G401.6 (cell line): ENCODE measurements around the gene BRD7.

Experiments used
- FAIRE-seq: peaks from 2 replicates; lab custom pipeline; 2012; peaks lifted over from hg19 to GRCh38; lab: Jason Lieb, UNC

Gene BRD7

DNA sequence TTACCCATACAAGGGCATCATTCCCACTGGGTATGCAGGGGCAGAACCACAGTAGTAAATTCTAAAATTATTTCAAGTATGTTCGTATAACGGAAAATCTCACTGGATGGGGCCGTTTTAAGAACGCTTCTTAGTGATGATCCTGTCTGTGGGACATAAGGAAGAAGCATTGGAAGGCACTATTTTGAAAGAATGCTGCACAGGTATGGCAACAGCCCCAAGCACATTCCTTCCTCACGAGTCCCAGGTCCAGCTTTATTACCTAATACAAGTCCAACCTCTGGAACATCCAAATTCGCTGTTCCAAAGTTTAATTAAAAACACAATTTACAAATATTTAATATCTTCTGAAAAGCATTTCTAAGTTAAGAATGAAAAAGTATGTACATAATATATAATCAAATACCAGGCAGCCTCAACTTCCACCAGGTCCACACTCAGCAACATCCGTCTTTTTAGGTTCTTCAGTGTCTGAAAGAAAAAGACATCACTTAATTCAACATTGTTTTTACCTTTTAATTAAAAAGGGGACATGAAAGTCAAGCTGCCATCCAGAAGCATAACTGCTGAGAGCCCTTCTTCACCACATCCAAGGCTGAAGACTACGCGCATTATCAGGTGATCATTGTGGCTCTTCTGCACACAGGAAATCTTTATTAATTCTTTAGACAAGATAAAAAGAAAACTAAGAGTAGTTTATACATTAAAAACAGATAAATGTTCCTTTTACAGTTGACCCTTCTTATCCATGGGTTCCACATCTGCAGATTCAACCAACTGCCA, 49.8 kb downstream of the BRD7 start:
- no peak for FAIRE-seq

DNA sequence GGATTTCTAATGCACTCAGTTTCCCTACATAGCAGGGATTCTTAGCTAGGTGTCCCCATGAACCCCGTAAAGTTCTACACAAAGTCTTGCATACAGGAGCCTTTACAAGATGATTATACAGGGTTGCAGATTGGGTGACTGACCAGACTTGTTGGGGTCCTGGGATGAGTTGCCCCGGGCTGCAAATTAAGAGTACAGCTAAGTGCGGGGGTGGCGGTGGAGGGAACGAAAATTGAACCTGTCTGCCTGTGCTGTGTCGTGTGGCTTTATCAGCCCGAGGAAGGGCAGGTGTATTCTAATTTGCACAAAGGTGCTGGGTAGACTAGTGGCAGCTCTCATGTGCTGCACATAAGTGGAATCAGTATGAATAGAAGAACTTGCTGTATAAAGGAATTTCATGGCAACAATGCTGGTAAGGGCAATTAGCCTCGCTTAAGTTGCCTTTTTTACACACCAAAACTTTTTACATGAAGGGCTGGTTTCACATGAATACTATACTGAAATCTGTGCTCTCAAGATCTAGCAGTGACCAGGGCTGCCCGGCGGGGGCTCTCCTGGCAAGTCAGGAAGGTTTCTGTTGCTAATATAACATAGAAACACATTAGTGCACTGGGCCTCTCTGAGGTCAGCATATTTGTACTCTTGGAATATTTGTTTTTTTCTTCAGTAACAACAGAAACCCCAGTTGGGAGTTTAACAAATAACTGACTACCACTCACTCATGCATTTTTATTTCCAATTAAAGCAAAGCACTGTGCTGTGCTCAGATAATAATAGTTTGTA, 51.7 kb downstream of the BRD7 start:
- FAIRE-seq: no peak

DNA sequence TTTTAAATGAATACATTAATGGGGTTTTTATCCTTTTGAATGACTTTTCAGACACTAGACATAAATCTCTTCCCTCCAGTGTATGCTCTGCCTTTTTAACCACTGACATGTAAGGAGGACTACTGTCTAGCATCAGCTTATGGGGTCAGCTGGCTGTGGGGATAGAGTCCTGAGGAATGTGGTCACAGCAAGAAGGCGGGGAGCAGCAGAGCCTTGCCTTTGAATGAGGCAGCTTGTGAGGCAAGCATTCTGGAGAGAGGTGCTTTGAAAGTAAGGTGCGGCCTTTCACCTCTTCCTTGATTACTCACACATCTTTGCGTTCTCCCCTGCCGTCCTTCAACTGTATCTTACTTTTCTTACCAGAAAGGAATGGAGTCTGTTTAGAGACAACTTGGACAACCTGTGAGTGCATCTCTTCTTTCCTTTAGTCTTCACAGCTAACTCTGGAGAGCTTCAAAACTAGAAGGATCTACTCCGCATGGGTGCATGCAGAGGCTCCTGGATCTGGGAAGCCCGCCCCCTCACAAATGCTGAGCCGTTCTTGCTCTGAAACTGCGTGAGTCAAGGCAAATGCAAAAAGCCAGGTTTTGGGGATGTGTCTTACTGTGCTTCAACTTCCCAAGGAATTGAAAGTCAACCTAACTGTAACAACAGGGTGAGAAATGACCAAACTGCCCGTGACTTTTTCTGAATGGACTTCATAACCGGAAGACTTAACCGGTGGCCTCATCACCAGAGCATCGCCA, 52.5 kb downstream of the BRD7 start:
- no peak for FAIRE-seq

DNA sequence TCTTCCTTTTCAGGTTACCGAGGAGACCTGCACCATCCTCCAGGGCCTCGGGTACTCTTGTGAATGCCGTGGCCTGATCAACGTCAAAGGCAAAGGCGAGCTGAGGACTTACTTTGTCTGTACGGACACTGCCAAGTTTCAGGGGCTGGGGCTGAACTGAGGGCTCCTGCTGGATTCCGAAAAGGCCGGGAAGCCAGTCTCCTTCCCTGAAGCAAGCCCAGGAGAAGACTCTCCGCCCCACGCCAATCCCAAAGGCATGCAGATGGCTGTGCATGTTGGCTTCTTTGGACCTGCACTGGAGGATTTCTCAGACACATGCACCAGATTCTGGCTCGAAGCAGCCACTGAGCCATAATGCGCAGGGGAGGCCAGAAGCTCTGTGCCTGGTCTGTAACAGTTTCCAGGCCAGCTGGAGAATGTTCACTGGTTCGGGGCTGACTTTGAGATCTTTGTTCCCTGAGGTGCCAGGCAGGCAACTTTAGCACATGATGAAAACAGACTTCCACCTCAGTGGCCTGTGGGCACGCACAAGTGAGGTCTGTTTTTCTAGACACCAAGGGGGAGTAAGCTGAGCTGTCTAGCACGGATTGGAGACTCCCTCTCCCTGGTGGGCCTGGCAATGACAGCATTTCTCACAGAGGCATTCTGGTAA, 53.3 kb downstream of the BRD7 start:
- FAIRE-seq: no peak

DNA sequence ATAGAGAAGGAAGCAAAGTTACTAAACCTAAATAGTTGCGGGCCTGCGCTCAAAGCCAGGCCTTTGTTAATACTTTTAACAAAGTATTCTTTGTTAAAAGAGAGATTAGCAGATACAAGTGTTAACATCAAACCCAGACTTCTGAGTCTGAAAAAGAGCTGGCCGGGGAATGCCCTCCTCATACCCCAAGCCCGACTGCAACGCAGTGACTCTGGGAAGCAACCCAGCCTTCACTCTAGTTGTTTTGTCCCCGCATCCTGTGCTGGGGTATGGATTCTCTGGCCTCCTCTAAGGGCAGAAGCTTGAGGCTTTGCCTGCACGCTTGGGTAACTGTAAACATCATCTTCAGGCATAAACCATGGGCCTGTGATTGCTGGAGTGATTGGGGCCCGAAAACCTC, 54.1 kb downstream of the BRD7 start:
- no peak for FAIRE-seq

DNA sequence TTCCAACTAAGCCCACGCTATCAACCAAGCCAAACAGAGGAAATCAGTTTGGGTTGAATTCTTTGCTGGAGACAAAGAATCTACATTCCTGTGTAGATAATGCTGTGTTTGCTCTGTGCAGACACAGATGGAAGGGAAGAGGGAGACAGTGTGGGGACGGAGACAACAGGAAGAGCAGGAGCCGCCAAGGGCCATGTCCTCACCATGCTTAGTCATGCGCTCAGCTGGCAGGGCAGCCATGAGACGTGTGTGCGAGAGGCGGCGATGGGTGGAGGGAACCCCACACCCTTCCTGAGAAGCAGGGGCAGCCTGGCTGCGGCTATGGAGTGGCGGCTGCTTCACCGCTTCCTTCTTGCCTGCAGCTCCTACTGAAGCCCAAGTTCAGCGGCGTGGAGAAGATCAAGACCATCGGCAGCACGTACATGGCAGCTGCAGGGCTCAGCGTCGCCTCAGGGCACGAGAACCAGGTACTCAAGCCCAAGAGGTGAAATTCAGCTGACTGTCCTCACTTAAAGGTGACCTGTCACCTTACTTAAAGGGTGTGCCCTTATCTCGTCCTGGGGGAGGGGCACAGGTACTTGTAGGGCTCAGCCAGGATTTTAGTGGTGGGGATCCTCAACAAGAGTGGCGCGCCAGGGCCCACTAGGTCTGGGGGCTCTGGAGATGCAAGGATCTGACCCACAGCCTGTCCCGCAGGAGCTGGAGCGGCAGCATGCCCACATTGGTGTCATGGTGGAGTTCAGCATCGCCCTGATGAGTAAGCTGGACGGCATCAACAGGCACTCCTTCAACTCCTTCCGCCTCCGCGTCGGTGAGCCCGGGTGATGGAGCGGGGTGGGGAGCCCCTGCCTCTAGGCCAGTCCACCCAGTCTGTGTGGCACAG, 55.0 kb downstream of the BRD7 start:
- FAIRE-seq: no peak

DNA sequence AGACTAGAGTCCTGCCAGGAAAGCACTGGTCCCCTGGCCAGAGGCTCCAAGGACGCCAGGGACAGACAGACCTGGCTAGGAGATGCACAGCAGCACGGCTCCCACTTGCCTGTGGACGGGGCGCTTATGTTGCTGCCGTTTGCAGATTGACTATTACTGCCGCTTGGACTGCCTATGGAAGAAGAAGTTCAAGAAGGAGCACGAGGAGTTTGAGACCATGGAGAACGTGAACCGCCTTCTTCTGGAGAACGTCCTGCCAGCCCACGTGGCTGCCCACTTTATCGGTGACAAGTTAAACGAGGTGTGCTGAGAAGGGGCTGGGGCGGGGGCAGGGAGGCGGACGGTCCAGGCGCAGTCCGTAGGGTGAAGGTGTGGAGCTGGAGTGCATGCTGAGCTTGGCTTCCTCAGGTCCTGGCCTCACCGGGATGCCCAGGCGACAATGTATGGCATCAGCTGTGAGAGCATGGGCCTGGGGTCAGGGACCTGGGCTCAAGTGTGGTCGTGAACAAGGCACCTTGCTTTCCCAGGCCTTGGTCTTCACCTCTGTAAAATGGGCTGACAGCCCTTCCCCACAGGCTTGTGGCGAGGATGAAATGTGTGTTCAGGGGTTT, 56.8 kb downstream of the BRD7 start:
- no peak for FAIRE-seq

DNA sequence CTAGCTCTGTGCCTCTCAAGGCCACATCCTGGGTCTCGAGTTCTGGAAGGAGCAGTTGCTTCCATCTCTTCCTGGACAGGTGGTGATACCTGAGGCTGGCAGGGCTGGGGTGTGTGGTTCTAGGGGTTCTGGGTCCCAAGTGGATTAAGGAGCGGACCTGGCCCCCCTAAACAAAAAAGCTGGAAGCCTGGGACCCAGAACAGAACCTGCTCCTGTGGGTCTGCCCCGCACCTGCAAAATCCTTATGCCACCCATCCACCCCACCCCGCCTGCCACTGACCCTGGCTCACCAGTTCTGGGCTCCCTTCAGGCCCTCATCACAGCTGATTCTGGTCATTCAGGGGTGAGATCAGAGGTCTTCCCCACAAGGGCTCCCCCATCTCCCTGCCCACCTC, 57.7 kb downstream of the BRD7 start:
- FAIRE-seq: no peak

DNA sequence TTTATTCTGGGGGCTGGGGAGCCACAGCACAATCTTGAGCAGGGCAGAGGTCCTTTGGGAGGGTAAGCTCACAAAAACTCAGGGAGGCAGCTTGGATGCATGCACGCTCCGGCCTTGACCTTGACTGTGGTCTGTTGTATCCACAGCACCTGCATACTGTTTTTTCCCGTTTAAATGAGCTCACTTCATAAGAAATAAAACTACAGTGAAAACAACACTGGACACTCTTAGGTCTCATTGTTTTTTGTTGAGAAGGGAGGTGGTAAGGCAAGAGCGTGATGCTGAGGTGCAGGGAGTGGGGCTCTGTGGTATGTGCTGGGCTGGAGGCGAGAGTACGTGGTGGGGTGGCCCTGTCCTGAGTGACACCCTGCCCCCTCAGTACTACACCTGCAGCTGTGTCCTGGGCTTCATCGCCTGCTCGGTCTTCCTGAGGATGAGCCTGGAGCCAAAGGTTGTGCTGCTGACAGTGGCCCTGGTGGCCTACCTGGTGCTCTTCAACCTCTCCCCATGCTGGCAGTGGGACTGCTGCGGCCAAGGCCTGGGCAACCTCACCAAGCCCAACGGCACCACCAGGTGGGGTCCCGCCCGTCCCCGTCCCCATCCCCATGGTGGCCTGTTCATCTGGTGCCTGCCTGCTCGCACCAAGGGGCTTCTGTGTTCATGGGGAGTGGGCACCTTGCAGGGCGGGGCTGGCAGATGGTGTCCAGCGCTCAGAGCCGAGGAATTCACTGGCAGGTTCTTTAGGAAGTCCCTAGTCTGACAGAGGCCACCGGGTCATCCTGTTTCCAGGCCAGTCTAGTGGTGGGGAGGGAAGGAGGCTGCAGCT, 58.3 kb downstream of the BRD7 start:
- no peak for FAIRE-seq

DNA sequence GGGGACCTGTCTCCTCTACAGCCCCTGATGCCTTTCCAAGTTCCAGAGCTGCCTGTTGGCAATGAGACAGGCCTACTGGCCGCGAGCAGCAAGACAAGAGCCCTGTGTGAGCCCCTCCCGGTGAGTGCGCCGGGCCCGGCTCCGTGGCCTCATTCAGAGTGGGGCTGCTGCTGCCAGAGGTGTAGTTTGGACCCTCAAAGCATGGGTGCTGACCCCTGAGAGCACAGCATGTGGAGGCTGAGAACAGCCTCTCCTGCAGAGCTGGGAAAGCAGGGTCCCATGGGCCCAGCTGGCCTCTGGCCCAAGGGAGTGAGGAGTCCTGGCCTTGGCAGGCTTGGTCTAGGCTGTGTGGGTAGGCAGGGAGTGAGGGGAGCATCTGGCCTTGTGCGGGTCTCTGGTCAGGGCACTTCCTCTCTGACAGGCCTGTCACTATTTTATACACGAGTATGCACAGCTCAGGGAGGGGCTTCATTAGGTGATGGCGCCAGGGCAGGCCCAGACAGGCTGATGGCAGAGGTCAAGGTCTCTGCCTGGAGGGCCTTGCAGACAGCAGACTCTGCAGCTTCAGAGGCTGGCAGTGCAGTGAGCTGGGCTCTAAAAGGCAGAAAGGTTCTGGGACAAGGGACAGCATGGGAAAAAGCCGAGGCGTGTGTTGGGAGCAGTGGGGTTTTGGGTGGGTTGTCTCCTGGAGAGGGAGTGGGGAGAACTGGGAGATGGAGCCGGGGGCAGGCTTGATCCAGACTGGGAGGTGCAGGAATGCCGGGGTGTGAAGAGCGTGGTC, 59.1 kb downstream of the BRD7 start:
- no peak for FAIRE-seq

DNA sequence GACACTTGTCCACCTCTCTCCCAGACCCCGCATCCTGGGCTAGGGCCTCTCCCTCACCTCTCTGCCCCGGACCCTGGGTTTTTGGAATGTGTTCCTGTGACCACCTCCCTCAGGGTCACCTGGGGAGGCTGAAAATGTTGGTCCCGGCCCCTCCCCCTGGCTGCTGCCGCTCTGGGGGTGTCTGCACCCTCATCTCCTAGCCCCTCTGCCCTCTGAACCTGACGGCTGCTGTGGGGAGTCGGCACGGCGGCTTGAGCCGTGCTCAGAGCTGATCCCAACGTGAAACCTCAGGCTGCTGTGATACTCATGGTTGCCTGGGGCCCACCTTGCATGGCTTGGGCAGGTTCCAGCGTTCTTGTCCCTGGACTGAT, 59.6 kb downstream of the BRD7 start:
- no peak for FAIRE-seq

DNA sequence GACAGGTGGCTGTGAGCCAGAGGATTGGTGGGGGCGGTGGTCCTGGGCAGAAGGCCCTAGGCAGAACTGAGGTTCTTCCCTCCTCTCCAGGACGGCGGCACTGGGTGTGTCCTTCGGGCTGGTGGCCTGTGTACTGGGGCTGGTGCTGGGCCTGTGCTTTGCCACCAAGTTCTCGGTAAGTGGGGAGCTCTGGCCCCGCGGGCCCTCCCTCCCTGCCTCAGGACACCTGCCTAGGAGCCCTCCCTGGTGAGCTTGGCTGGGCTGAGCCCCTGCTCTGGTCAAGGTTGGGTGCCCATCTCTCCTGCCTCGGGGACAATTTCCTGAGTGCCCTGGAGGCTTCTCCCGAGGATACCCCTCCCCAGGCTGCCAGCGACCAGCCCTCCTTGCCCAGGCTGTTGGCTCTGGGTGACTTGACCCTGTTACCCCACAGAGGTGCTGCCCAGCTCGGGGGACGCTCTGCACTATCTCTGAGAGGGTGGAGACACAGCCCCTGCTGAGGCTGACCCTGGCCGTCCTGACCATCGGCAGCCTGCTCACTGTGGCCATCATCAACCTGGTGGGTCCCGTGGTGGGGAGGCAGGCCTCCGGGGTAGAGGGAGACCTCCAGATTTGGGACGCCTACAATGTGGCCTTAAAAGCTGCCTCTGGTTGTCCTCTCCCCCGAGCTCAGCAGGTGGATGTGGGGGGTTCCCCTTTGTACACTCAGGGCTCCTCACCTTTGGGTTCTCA, 60.4 kb downstream of the BRD7 start:
- no peak for FAIRE-seq

DNA sequence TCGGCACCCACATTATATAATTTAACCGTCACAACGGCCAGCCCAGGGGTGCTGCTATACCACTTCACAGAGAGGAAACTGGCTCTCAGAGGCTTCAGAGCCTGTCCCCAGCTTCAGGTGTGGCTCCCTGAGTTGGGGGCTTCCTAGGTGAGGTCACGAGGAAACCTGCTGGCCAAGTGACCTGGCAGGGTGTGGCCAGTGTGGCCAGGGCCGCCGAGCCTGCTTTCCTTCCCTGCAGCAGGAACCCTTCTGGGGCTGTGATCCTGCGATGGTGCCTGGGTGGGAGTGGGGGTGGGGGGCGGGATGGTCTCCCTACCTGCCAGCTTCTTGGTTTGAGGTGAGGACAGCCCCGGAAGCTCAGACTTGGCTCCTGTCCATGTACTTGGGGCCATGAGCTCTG, 62.5 kb downstream of the BRD7 start:
- FAIRE-seq: no peak

DNA sequence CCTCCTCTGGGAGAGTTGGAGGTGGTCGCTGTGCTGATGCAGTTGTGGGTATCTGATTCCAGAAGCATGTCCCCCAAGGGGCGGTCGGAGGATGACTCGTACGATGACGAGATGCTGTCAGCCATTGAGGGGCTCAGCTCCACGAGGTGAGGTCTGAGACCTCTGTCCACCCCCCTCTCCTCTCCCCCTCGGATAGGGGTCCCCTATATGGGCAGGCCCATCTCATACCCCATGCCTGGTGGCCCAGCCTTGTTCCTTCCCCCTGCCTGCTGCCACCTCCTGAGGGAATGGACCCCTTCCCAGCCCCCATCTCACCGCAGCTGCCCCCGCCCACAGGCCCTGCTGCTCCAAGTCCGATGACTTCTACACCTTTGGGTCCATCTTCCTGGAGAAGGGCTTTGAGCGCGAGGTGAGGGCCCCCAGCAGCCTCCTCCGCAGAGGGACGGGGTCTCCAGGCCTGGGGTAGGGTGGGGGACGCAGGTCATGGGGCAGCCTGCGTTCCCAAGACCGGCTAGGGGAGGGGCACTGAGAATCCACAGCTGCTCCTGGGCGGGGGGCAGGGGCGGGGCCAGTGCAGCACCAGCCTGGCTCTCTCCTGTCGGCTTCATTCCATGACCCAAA, 63.2 kb downstream of the BRD7 start:
- FAIRE-seq: no peak

DNA sequence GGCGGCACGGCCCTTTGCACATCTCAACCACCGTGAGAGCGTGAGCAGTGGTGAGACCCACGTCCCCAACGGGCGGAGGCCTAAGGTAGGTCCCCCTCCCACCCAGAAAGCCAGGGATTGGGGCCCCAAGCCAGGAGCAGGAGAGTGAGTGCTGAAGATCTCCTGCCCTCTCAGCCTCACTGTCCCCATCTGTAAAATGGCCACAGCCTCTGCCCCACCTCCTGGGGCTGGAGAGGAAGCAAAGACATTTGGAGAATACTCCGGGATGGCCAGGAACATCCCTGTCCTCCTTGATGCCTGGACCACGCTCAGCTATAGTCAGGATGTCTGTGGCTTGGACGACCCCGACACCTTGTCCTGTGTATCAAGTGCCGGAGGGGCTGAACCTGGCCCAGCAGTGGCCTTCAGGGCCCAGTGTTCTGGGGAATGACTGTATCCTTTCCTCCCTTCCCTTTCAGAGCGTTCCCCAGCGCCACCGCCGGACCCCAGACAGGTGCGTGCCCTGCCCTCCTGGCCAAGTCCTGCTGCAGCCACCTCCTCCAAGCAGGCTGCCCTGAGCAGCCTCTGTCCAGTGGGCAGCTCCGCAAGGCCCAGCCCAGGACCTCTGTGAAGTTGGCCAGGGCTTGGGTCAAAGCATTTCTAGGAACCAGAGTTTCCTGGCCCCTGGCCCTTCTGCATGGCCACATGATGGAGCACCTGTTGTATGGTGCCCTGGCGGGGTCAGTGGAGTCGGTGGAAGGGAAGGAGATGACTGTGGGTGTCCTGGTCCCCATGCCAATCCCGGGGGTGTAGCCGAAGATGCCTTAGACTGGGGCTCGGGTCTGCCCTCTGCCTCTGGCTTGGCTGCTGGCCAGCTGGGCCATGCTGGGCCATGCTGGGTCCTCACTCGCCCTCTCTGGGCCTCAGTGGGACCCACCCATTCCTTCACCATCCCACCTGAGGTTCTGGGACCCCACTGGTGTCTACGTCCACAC, 64.0 kb downstream of the BRD7 start:
- FAIRE-seq: no peak

DNA sequence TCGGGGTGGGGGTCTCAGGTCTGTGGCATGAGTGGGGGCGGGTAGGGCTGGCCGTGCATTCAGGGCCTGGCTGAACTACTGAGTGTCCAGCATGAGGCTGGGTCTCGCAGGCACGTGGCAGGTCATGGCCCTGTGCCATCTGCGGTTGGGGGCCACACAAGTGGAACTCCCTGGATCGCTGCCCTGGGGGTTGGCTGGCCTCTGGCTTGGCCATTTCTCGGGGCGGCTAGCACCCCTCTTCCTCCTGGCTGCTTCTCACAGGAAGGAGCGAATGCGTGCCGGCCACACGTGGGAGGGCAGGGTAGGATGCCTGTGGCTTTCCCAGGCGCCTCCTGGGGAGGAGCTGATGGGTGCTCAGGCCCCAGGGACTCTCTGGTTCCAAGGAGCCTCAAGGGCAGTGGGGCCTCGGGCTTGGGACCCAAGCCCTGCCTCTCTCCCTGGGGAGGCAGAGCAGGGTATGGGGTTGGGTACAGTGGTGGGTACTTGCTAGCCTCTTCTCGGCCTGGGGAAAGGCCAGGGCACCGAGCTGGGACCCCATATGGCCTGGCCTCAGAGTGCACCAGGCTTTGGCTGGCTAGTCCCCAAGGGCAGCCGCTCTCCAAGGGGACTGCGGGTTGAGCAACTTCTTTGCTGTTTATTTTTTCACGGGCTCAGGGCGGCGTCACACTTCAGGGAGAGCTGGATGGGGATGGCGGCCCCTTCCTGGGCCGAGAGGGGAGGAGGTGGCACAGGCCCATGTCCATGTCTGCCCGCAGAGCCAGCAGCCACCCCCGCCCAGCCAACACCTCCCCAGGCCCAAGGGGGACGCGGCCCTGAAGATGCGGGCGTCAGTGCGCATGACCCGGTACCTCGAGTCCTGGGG, 65.0 kb downstream of the BRD7 start:
- FAIRE-seq: no peak
